Osteoblast (primary cell): ENCODE measurements around the gene CYP26C1. TPM values are rescaled to one million over a fixed set of nuclear protein-coding genes. Genes with fewer than 3 reads are reported as not detected.
A peak's percentile ranks its signal among the peaks of the same experiment; 100 is the strongest.

ENCODE experiments used
- DNase-seq: peaks from one replicate; pipeline ENCODE4 v3.0.0; 2011; ENCODE audit warnings: low spot score, mixed read lengths; ENCODE audit not compliant: insufficient read length; ENCODE audit errors: missing footprints
- H2AFZ ChIP-seq: 2 replicates; pipeline ENCODE4 v1.6.0; 2011; ENCODE audit warnings: mild to moderate bottlenecking, low read length
- H3K27ac ChIP-seq: 2 replicates; pipeline ENCODE4 v1.5.1; 2011; ENCODE audit warnings: mild to moderate bottlenecking, low read depth, low read length, moderate library complexity
- H3K27me3 ChIP-seq: 2 replicates; pipeline ENCODE4 v1.6.0; 2012; ENCODE audit warnings: mild to moderate bottlenecking, control low read depth, inconsistent platforms, low read length, moderate library complexity; ENCODE audit not compliant: insufficient read depth
- H3K36me3 ChIP-seq: 2 replicates; pipeline ENCODE4 v1.5.1; 2011; ENCODE audit warnings: mild to moderate bottlenecking, low read length, control low read depth, moderate library complexity; ENCODE audit not compliant: insufficient read depth
- H3K4me1 ChIP-seq: 2 replicates; pipeline ENCODE4 v1.5.1; 2011; ENCODE audit warnings: mild to moderate bottlenecking, low read length, control low read depth, moderate library complexity; ENCODE audit not compliant: insufficient read depth
- H3K4me2 ChIP-seq: 2 replicates; pipeline ENCODE4 v1.6.0; 2011; ENCODE audit warnings: mild to moderate bottlenecking, low read length; ENCODE audit not compliant: insufficient read depth
- H3K4me3 ChIP-seq: fragments of 200-600 bp; sonication (generic); 3 replicates; pipeline ENCODE4 v1.5.1; 2012; ENCODE audit warnings: mild to moderate bottlenecking, low read length, inconsistent platforms; ENCODE audit not compliant: insufficient read depth
- H3K79me2 ChIP-seq: 2 replicates; pipeline ENCODE4 v1.6.0; 2012; ENCODE audit warnings: mild to moderate bottlenecking, low read length, control low read depth, inconsistent platforms; ENCODE audit not compliant: insufficient read depth
- H3K9me3 ChIP-seq: 2 replicates; pipeline ENCODE4 v1.5.1; 2011; ENCODE audit warnings: low read depth, low read length, control low read depth
- H4K20me1 ChIP-seq: 2 replicates; pipeline ENCODE4 v1.6.0; 2012; ENCODE audit warnings: mild to moderate bottlenecking, low read length, control low read depth; ENCODE audit not compliant: insufficient read depth
- total RNA-seq: library from RNA; depleted of rRNA; stranded (reverse); fragments of >200 nt; gene quantifications from 2 replicates; pipeline ENCODE4 v1.2.3, GENCODE V29; 2012
- TF ChIP-seq, protein P1 (sequence below): IDR thresholded peaks from 2 replicates; pipeline ENCODE4 v1.5.1; 2011; ENCODE audit warnings: mild to moderate bottlenecking, low read depth, low read length, moderate library complexity; ENCODE audit errors: extremely low read depth

The CYP26C1 gene
- total RNA-seq, 1 donor = under 0.01 TPM

DNA sequence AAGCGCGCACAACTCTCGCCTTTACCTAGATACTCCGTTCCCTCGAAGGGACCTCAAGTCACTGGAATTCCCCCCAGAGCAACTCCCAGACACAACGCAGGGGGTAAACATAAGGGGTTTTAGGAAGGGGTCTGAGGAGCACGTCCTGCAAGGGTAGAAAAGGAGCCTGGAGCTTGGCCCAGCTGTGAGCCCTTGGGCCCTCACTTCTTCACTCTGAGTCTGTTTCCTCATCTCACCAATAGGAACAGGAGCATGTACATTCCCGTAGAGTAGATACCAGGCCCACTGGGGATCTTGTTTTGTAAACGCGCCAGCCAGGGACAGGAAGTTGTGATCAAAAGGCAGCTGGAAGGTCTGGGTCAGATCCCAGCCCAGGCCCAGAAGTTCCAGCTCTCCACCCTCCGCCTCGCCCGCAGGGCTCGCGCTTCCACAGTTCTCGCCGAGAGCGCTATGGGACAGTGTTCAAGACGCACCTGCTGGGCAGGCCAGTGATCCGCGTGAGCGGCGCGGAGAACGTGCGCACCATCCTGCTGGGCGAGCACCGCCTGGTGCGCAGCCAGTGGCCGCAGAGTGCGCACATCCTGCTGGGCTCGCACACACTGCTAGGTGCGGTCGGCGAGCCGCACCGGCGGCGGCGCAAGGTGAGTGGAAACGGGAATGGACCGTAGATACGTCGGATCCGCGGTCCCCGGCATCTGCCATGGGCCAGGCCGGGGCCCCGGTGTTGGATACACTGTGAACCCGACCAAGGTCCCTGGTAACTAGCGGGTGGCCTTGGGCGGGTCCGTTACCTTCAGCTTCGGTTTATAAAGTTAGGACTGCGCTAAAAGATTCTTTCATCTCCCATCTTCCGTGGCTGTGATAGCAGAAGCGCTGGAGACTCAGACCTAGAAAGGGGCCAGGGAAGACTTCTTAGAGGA, 1.3 kb downstream of the CYP26C1 start:
- Histone ChIP-seq H3K79me2 (no peaks in the 10 kb centered on the region), H4K20me1 (no peaks in the 10 kb centered on the region), H3K27ac (no peak overlapping the region), H3K4me2 (peak overlapping the region; percentile 81), H3K4me1 (peaks cover 6% of the 10 kb centered on the region), H3K4me3 (peak overlapping the region; percentile 54), H2AFZ (no peak overlapping the region), H3K9me3 (no peaks in the 10 kb centered on the region), H3K27me3 (peaks cover 80% of the 10 kb centered on the region), H3K36me3 (no peaks in the 10 kb centered on the region)
- TF ChIP-seq, protein P1, sequence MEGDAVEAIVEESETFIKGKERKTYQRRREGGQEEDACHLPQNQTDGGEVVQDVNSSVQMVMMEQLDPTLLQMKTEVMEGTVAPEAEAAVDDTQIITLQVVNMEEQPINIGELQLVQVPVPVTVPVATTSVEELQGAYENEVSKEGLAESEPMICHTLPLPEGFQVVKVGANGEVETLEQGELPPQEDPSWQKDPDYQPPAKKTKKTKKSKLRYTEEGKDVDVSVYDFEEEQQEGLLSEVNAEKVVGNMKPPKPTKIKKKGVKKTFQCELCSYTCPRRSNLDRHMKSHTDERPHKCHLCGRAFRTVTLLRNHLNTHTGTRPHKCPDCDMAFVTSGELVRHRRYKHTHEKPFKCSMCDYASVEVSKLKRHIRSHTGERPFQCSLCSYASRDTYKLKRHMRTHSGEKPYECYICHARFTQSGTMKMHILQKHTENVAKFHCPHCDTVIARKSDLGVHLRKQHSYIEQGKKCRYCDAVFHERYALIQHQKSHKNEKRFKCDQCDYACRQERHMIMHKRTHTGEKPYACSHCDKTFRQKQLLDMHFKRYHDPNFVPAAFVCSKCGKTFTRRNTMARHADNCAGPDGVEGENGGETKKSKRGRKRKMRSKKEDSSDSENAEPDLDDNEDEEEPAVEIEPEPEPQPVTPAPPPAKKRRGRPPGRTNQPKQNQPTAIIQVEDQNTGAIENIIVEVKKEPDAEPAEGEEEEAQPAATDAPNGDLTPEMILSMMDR = no peak
- peak; percentile 95 for DNase-seq

DNA sequence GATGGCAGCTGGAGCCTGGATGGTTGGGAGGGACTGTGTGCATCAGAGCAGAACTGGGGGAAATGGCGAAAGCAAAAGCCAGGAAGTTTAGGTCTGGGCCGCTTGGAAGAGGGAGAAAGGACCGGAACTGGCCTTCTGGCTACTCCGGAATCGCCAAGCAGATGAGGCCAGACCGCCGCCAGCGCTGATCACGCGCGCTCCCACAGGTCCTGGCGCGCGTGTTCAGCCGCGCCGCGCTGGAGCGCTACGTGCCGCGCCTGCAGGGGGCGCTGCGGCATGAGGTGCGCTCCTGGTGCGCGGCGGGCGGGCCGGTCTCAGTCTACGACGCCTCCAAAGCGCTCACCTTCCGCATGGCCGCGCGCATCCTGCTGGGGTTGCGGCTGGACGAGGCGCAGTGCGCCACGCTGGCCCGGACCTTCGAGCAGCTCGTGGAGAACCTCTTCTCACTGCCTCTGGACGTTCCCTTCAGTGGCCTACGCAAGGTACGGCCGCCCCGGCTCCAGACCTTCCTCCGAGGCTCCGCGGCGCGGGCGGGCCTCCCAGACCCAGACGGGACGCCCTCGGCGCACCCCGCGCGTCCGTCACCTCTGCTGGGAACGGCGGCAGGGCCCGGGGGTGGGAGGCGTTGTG, 2.0 kb downstream of the CYP26C1 start:
- Histone ChIP-seq H3K4me2 (peak overlapping the region; percentile 81), H4K20me1 (no peaks in the 10 kb centered on the region), H3K4me1 (peaks cover 6% of the 10 kb centered on the region), H3K4me3 (peak overlapping the region; percentile 54), H2AFZ (no peak overlapping the region), H3K79me2 (no peaks in the 10 kb centered on the region), H3K36me3 (no peaks in the 10 kb centered on the region), H3K27ac (no peak overlapping the region), H3K9me3 (no peaks in the 10 kb centered on the region), H3K27me3 (peaks cover 88% of the 10 kb centered on the region)
- DNase-seq = peak; percentile 96
- TF ChIP-seq, protein P1 = peak; percentile 41

DNA sequence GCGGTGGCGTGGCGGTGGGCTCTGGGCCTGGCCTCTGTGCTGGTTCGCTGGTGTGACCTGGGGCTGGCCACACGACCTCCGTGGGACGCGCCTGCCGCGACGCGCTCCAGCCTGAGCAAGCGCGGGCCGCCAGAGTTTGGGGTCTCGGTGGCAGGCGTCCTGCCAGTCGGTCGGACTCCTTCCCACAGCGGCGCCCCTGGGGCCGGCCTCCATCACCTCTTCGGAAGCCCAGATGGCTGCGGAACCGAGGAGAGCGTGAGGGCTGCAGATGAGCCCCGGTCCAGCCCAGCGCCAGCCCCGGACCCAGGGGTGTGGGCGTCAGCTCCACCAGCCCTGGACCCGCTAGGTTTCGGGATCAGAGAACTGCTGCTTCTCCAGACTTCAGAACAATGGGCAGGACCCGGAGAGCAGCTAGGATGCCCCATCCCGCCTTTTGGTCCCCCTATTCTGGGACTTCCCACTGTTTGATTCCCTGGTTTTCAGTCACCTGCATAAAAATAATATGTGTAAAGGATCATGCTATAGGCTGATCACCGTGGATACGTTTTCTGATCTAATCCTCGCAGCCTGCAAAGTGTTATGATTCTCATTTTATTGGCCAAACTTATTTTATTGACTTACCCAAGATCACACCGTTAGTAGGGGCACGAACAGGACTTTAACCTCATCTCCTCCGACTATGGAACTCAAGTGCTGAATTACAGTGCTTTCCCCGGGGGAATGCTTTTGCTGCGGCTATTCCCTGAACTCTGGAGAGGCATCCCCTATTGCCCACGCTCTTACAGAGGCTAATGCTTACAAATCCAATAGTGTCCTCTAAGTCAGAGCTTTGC, 2.8 kb downstream of the CYP26C1 start:
- no peaks in the 10 kb centered on the region for H3K36me3 ChIP-seq
- H3K4me3 ChIP-seq = no peak overlapping the region
- DNase-seq = peak; percentile 79
- peaks cover 6% of the 10 kb centered on the region for H3K4me1 ChIP-seq
- no peaks in the 10 kb centered on the region for H3K79me2 ChIP-seq
- H2AFZ ChIP-seq = no peak overlapping the region
- H3K27ac ChIP-seq = no peak overlapping the region
- peaks cover 95% of the 10 kb centered on the region for H3K27me3 ChIP-seq
- TF ChIP-seq, protein P1 = no peak
- H3K9me3 ChIP-seq = no peaks in the 10 kb centered on the region
- peak overlapping the region; percentile 81 for H3K4me2 ChIP-seq
- no peaks in the 10 kb centered on the region for H4K20me1 ChIP-seq
